HG02973 (cell line): ENCODE measurements around the gene CCT3.
"Not testable (repeated sequence)": the region's sequence is repeated elsewhere in the genome, so short reads cannot be mapped to it uniquely, and the experiment has no call there.

Experiments used
- ATAC-seq: cut with Tn5 transposase; IDR thresholded peaks from one replicate; pipeline ENCODE4 v1.9.1; 2021; ENCODE audit warnings: moderate library complexity; ENCODE audit not compliant: unreplicated experiment

The CCT3 gene

GRCh38 chr1:156338180-156338976, at the start of gene CCT3, which contains the start of gene TSACC:
Gene CCT3, minus strand, starts transcription at chr1:156338292. Its CDS starts 108 bp downstream, at chr1:156338184.
Gene TSACC, plus strand, starts transcription at chr1:156338526. Its CDS starts 1,232 bp downstream, at chr1:156339758.
- ATAC-seq: peak; percentile 86

- ATAC-seq: no peak
Measured at GRCh38 chr1:156387870-156388173, 49.7 kb upstream of the CCT3 start.

- ATAC-seq: no peak
Measured at GRCh38 chr1:156386949-156387869, 49.1 kb upstream of the CCT3 start.

GRCh38 chr1:156386134-156386901, 48.2 kb upstream of the CCT3 start:
- no peak for ATAC-seq

- ATAC-seq: no peak
Measured at GRCh38 chr1:156385534-156386031, 47.5 kb upstream of the CCT3 start.

GRCh38 chr1:156384658-156385057, 46.6 kb upstream of the CCT3 start:
- no peak for ATAC-seq

GRCh38 chr1:156384007-156384406, 45.9 kb upstream of the CCT3 start:
- no peak for ATAC-seq

GRCh38 chr1:156383023-156383422, 44.9 kb upstream of the CCT3 start:
- ATAC-seq: no peak

GRCh38 chr1:156382561-156382960, 44.5 kb upstream of the CCT3 start:
- no peak for ATAC-seq

- ATAC-seq: no peak
Measured at GRCh38 chr1:156379420-156380165, 41.5 kb upstream of the CCT3 start.

- no peak for ATAC-seq
Measured at GRCh38 chr1:156378557-156378956, 40.5 kb upstream of the CCT3 start.

GRCh38 chr1:156376958-156377919, 39.1 kb upstream of the CCT3 start:
- no peak for ATAC-seq

- no peak for ATAC-seq
Measured at GRCh38 chr1:156376146-156376545, 38.1 kb upstream of the CCT3 start.

GRCh38 chr1:156373546-156373945, 35.5 kb upstream of the CCT3 start:
- ATAC-seq: no peak

GRCh38 chr1:156372876-156373275, 34.8 kb upstream of the CCT3 start:
- ATAC-seq: no peak

GRCh38 chr1:156372265-156372586, 34.1 kb upstream of the CCT3 start:
- no peak for ATAC-seq

- ATAC-seq: no peak
Measured at GRCh38 chr1:156371553-156372264, 33.6 kb upstream of the CCT3 start.

- not testable (repeated sequence) for ATAC-seq
Measured at GRCh38 chr1:156369685-156370286, 31.7 kb upstream of the CCT3 start.
